ENCODE measurements around the gene ATP2A1. TPM values are rescaled to one million over a fixed set of nuclear protein-coding genes. Genes with fewer than 3 reads are reported as not detected.

ATP2A1 gene
- total and polyA plus RNA-seq, 7 donors = 169 to 2,539 (median 1,569) TPM

DNA sequence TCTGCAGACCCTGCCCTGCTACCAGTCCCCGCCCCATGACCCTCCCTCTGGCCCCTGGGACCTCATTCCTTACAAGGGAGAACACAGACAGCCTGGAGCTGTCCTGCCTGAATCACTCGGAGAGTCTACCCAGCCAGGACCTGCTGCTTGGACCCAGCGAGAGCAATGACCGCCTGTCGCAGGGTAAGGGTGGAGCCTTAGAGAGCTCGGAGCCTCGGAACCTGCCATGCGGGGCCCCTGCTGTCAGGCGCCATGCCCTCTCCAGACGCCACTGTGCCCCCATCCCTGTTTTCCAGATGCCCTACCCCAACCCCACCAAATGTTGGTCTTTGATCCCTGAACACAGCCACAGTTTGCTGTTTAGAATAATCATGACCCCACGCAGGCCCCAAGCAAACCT, 9.1 kb upstream of the ATP2A1 start:
- no peak for ATAC-seq
- Histone ChIP-seq H3K27ac (no peak overlapping the region), H3K4me1 (peaks cover 10% of the 10 kb centered on the region), H3K27me3 (ENCODE audit: insufficient read depth in 3 of 3, low read length in 2 of 3) (no peaks in the 10 kb centered on the region), H3K9me3 (no peaks in the 10 kb centered on the region), H3K36me3 (ENCODE audit: insufficient read depth in 1 of 2, low read depth in 1 of 2) (peaks cover 0 to 80% of the 10 kb centered on the region in 2 donors), H3K4me3 (no peak overlapping the region)
- 91 to 94% (median 93%) methylated on average over 11 of the region's 11 CpGs for WGBS, 3 donors
- intact Hi-C loops (cut with DNase I) = no loop called here
- TF ChIP-seq, protein P1, sequence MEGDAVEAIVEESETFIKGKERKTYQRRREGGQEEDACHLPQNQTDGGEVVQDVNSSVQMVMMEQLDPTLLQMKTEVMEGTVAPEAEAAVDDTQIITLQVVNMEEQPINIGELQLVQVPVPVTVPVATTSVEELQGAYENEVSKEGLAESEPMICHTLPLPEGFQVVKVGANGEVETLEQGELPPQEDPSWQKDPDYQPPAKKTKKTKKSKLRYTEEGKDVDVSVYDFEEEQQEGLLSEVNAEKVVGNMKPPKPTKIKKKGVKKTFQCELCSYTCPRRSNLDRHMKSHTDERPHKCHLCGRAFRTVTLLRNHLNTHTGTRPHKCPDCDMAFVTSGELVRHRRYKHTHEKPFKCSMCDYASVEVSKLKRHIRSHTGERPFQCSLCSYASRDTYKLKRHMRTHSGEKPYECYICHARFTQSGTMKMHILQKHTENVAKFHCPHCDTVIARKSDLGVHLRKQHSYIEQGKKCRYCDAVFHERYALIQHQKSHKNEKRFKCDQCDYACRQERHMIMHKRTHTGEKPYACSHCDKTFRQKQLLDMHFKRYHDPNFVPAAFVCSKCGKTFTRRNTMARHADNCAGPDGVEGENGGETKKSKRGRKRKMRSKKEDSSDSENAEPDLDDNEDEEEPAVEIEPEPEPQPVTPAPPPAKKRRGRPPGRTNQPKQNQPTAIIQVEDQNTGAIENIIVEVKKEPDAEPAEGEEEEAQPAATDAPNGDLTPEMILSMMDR (IDR thresholded peaks at IDR 0.05) = no peak
- no peak for DNase-seq

DNA sequence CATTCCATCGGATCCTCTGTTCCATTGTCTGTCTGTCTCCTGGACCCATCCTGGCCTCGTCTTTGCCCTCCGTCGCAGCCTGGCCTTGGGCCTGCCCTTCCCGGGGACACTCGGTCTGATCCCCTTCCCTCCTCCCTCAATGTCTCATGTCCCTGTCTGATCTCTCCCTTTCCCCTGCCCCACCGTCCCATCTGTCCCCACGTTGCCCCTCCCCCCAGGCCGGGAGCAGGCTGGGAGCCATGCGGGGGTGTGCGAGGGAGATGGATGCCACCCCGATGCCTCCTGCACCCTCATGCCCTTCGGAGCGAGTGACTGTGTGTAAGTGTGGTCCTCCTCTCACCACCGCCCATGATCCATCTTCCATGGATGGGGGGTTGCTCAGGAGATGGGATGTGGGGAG, 5.3 kb upstream of the ATP2A1 start:
- 76 to 84% (median 81%) methylated on average over 13 to 15 of the region's 15 CpGs for WGBS, 3 donors
- H3K27me3 ChIP-seq (ENCODE audit: insufficient read depth in 3 of 3, low read length in 2 of 3) = no peaks in the 10 kb centered on the region
- H3K36me3 ChIP-seq (ENCODE audit: insufficient read depth in 1 of 2, low read depth in 1 of 2) = peaks cover 0 to 68% of the 10 kb centered on the region in 2 donors
- H3K9me3 ChIP-seq = no peaks in the 10 kb centered on the region
- no peak overlapping the region for H3K4me3 ChIP-seq
- H3K27ac ChIP-seq = no peak overlapping the region
- H3K4me1 ChIP-seq = peaks cover 22% of the 10 kb centered on the region
- TF ChIP-seq, protein P1 (IDR thresholded peaks at IDR 0.05) = no peak
- intact Hi-C loops (cut with DNase I) = loop anchor here in 1 of 2 donors (2.0 kb wide), 1 partner anchor 72 kb away; no protein-coding TSS in a partner anchor
- no peak for ATAC-seq
- DNase-seq = no peak

DNA sequence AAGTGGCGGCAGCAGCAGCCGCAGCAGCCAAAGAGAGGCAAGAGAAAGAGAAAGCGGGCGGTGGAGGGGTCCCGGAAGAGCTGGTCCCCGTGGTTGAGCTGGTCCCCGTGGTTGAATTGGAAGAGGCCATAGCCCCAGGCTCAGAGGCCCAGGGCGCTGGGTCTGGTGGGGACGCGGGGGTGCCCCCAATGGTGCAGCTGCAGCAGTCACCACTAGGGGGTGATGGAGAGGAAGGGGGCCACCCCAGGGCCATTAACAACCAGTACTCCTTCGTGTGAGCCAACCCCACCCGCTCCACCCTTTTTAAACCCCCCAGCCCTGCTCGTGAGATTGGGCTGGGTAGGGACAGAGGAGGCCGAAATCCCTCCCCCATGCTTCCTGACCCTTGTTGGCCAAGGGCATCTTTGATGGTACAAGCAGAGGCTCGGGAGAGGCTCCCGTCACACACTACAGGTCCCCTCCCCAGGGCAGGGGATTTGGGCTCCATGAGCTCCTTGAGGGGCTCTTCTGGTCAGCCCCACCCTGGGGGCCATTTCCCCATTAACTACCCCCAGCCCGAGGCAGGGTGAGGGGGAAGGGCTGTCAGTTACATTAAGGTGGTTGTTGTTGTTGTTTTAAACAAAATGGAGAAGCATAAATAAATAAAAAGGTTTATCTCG, 4.6 kb upstream of the ATP2A1 start:
- WGBS, 3 donors = 86 to 87% (median 86%) methylated on average over 17 to 18 of the region's 18 CpGs
- peaks cover 22% of the 10 kb centered on the region for H3K4me1 ChIP-seq
- no peak overlapping the region for H3K4me3 ChIP-seq
- intact Hi-C loops (cut with DNase I) = loop anchor here in 1 of 2 donors (2.0 kb wide), 1 partner anchor 71 kb away; no protein-coding TSS in a partner anchor
- TF ChIP-seq, protein P1 (IDR thresholded peaks at IDR 0.05) = peak; percentile 64
- H3K36me3 ChIP-seq (ENCODE audit: insufficient read depth in 1 of 2, low read depth in 1 of 2) = peaks cover 0 to 61% of the 10 kb centered on the region in 2 donors
- peak; percentile 26 to 43 (median 30) for ATAC-seq
- H3K27ac ChIP-seq = peak overlapping the region; percentile 46
- H3K9me3 ChIP-seq = no peaks in the 10 kb centered on the region
- DNase-seq = peak in 1 of 2 donors; percentile 65
- H3K27me3 ChIP-seq (ENCODE audit: insufficient read depth in 3 of 3, low read length in 2 of 3) = no peaks in the 10 kb centered on the region

DNA sequence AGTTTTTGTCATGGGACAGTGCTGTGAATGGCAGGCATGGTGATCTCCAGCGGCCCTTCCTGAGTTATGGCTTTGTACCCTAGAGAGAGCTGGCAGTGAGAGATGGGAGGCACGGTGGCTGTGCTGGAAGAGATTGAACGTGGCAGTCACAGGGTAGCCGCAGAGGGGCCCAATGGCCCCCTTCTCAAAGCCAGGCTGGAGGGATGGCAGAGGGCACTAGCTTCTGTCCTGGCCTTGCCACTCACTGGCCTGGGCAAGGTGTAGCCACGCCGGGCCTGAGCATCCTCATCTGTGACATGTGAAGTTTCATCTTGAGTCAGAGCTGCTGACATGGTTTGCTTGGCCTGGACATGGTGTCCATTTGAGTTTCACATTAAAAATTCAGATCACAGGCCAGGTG, 3.9 kb upstream of the ATP2A1 start:
- intact Hi-C loops (cut with DNase I) = no loop called here
- Histone ChIP-seq H3K9me3 (no peaks in the 10 kb centered on the region), H3K27ac (no peak overlapping the region), H3K4me1 (peaks cover 25% of the 10 kb centered on the region), H3K4me3 (no peak overlapping the region), H3K27me3 (ENCODE audit: insufficient read depth in 3 of 3, low read length in 2 of 3) (no peaks in the 10 kb centered on the region), H3K36me3 (ENCODE audit: insufficient read depth in 1 of 2, low read depth in 1 of 2) (peaks cover 0 to 54% of the 10 kb centered on the region in 2 donors)
- DNase-seq (no peak), ATAC-seq (no peak)
- 90 to 94% (median 93%) methylated on average over 6 of the region's 6 CpGs for WGBS, 3 donors
- TF ChIP-seq, protein P1 (IDR thresholded peaks at IDR 0.05) = no peak

Measured in psoas muscle (tissue), 8 donors.